HG03139 (cell line): Measurements from ENCODE around the gene USF1.
"Not testable (repeated sequence)": the region's sequence is repeated elsewhere in the genome, so short reads cannot be mapped to it uniquely, and the experiment has no call there.

Source experiments
- ATAC-seq: cut with Tn5 transposase; IDR thresholded peaks from one replicate; pipeline ENCODE4 v1.9.1; 2021; ENCODE audit not compliant: unreplicated experiment

The USF1 gene

GRCh38 chr1:161048949-161049722, 3.4 kb upstream of the USF1 start:
- ATAC-seq = no peak

GRCh38 chr1:161047436-161048420, 2.0 kb upstream of the USF1 start:
- no peak for ATAC-seq

GRCh38 chr1:161046605-161047228, 940 bp upstream of the USF1 start:
- ATAC-seq = peak; percentile 29

- ATAC-seq = peak; percentile 44
These were observed 655 bp downstream of the USF1 start for GRCh38 chr1:161044908-161045735.

GRCh38 chr1:161044535-161044907, 1.3 kb downstream of the USF1 start:
- no peak for ATAC-seq

GRCh38 chr1:161039546-161039945, 6.2 kb downstream of the USF1 start:
- no peak for ATAC-seq

- ATAC-seq = no peak
These were observed 6.6 kb downstream of the USF1 start for GRCh38 chr1:161039154-161039545.

- ATAC-seq = peak; percentile 79
These were observed 7.1 kb downstream of the USF1 start, which contains the start of gene TSTD1 for GRCh38 chr1:161038523-161039153. TSS of gene TSTD1 (minus strand) at chr1:161038964. CDS start at chr1:161038889, 75 bp downstream.

GRCh38 chr1:161037661-161038522, 7.9 kb downstream of the USF1 start:
- ATAC-seq = no peak

- ATAC-seq = no peak
These were observed 12.0 kb downstream of the USF1 start for GRCh38 chr1:161033751-161034150.

- ATAC-seq = no peak
These were observed 13.4 kb downstream of the USF1 start for GRCh38 chr1:161032409-161032808.

- no peak for ATAC-seq
These were observed 13.9 kb downstream of the USF1 start for GRCh38 chr1:161031874-161032273.

GRCh38 chr1:161029466-161029865, 16.3 kb downstream of the USF1 start:
- ATAC-seq = not testable (repeated sequence)

- ATAC-seq = not testable (repeated sequence)
These were observed 18.8 kb downstream of the USF1 start for GRCh38 chr1:161026954-161027353.

GRCh38 chr1:161022432-161022831, 23.3 kb downstream of the USF1 start:
- not testable (repeated sequence) for ATAC-seq

- ATAC-seq = no peak
These were observed 23.8 kb downstream of the USF1 start for GRCh38 chr1:161021970-161022353.

GRCh38 chr1:161021165-161021969, 24.4 kb downstream of the USF1 start:
- ATAC-seq = peak; percentile 83

- peak; percentile 40 for ATAC-seq
These were observed 25.1 kb downstream of the USF1 start, which contains the start of gene F11R for GRCh38 chr1:161020509-161021164. TSS of gene F11R (minus strand) at chr1:161021152. CDS start at chr1:161021073, 79 bp downstream.
